ENCODE data around the gene AREG. TPM values are rescaled to one million over a fixed set of nuclear protein-coding genes. Genes with fewer than 3 reads are reported as not detected.

AREG gene
- total and polyA plus RNA-seq, 2 of the 13 experiments (the other 11 are each of a cell fraction or from before 2014, with no cell fraction given), result 6.2 to 7.1 TPM

- FAIRE-seq, result no peak
- H3K9ac ChIP-seq (ENCODE audit: insufficient read depth, low read depth, low read length), result no peak overlapping the region
- no TSS peak for BruUV-seq (replicated peaks)
These were observed 55.2 kb downstream of the AREG start for GRCh38 chr4:74499986-74500781.

More at GRCh38 chr4:74499986-74500781, 55.2 kb downstream of the AREG start:
- Histone ChIP-seq H2AFZ (ENCODE audit: low read length) (no peak overlapping the region), H3K27ac (ENCODE audit: extremely low read length, insufficient read depth, low read length) (no peak overlapping the region), H3K4me3 (replicated peaks in 1 of 3; ENCODE audit: insufficient read depth in 1 of 3, low read depth in 2 of 3, low read length in 3 of 3) (no peak overlapping the region), H3K27me3 (ENCODE audit: control insufficient read depth in 1 of 2, insufficient read depth in 2 of 2, low read length in 2 of 2) (no peaks in the 10 kb centered on the region), H3K79me2 (ENCODE audit: insufficient read depth, low read length) (no peaks in the 10 kb centered on the region), H4K20me1 (ENCODE audit: insufficient read depth, low read length) (no peaks in the 10 kb centered on the region), H3K4me2 (ENCODE audit: low read depth, low read length) (no peak overlapping the region), H3K4me1 (ENCODE audit: insufficient read depth, low read length) (peaks cover 2% of the 10 kb centered on the region; the same call in 1 of the 2 replicates), H3K9me3 (ENCODE audit: low read length) (no peaks in the 10 kb centered on the region), H3K36me3 (replicated peaks in 1 of 2; ENCODE audit: control insufficient read depth in 1 of 2, insufficient read depth in 2 of 2, low read length in 2 of 2) (no peaks in the 10 kb centered on the region)
- CTCF ChIA-PET (ENCODE audit: low intra/inter-chr PET ratio, low total read pairs), result no interaction called here
- ATAC-seq, result no peak
- intact Hi-C loops (cut with micrococcal nuclease; ENCODE audit: unreplicated experiment), result no loop called here
- in situ Hi-C loops (cut with HindIII; ENCODE audit: extremely low pct_ligation_motif_present, low pct_unique_long_range_greater_than_20kb), result no loop called here
- DNase-seq (ENCODE audit: low spot score), result no peak
- TF ChIP-seq PITX1 (CRISPR knock-in tag; IDR thresholded peaks at IDR 0.05) (no peak), ZNF276 (CRISPR knock-in tag; IDR thresholded peaks at IDR 0.05; ENCODE audit: low read depth) (no peak), ONECUT2 (CRISPR knock-in tag; IDR thresholded peaks at IDR 0.05) (no peak), ZFP90 (CRISPR knock-in tag; IDR thresholded peaks at IDR 0.05; ENCODE audit: borderline replicate concordance) (no peak), ZBTB37 (CRISPR knock-in tag; IDR thresholded peaks at IDR 0.05) (no peak), ZNF710 (CRISPR knock-in tag; IDR thresholded peaks at IDR 0.05; ENCODE audit: borderline replicate concordance) (no peak), ZNF597 (CRISPR knock-in tag; IDR thresholded peaks at IDR 0.05) (no peak), CHD4 (IDR thresholded peaks at IDR 0.05; ENCODE audit: borderline replicate concordance, low read length) (no peak), ZNF670 (CRISPR knock-in tag; IDR thresholded peaks at IDR 0.05; ENCODE audit: borderline replicate concordance) (no peak), ATF2 (CRISPR knock-in tag; IDR thresholded peaks at IDR 0.05) (no peak), ISX (CRISPR knock-in tag; conservative IDR thresholded peaks at IDR 0.05) (no peak)
- POLR2A ChIA-PET, result no interaction called here
- 0% methylated on average over 1 of the region's 4 CpGs for WGBS (ENCODE audit: low lambda C conversion rate)

Data from HepG2 (cell line).